ENCODE measurements around the gene STIMATE. TPM values are rescaled to one million over a fixed set of nuclear protein-coding genes. Genes with fewer than 3 reads are reported as not detected.

The STIMATE gene
- total and polyA plus RNA-seq, 9 of the 15 experiments (the other 6 are each of a cell fraction or from before 2014, with no cell fraction given): 0.14 to 7.7 (median 4.9) TPM

- no peaks in the 10 kb centered on the region for H3K79me2 ChIP-seq (ENCODE audit: control insufficient read depth, insufficient read depth, low read length)
- H3K4me1 ChIP-seq (replicated peaks in 1 of 2; ENCODE audit: control insufficient read depth in 2 of 2, insufficient read depth in 2 of 2, low read length in 2 of 2): peaks cover 10 to 36% of the 10 kb centered on the region in 2 experiments
- H3K4me3 ChIP-seq: no peak overlapping the region
- H4K20me1 ChIP-seq (replicated peaks; ENCODE audit: control insufficient read depth, insufficient read depth, low read length): no peaks in the 10 kb centered on the region
- H3K4me2 ChIP-seq (ENCODE audit: insufficient read depth, low read length): no peak overlapping the region
- H3K27me3 ChIP-seq (ENCODE audit: control insufficient read depth in 2 of 2, insufficient read depth in 2 of 2, low read length in 2 of 2): no peaks in the 10 kb centered on the region
- BruUV-seq (replicated peaks): no TSS peak
- no peak overlapping the region; the same call in 2 of the 3 replicates for H3K27ac ChIP-seq (ENCODE audit: extremely low read depth, low read depth, low read length)
- DNase-seq (ENCODE audit: extremely low read depth in 1 of 4, low spot score in 3 of 4) (no peak), FAIRE-seq (no peak), ATAC-seq (peak; percentile 57)
- no peaks in the 10 kb centered on the region for H3K9me3 ChIP-seq (replicated peaks; ENCODE audit: control insufficient read depth, insufficient read depth, low read depth, low read length)
- WGBS (ENCODE audit: insufficient coverage, low coverage, missing lambda C conversion rate): 19% methylated on average over 3 of the region's 3 CpGs
- H3K36me3 ChIP-seq (ENCODE audit: control insufficient read depth, insufficient read depth, low read length): no peaks in the 10 kb centered on the region
- H2AFZ ChIP-seq (ENCODE audit: low read depth, low read length): no peak overlapping the region
- no peaks in the 10 kb centered on the region for H3K9me1 ChIP-seq (ENCODE audit: control insufficient read depth, insufficient read depth, low read length)
- POLR2A ChIA-PET: no interaction called here
- intact Hi-C loops (cut with micrococcal nuclease) (no loop called here), in situ Hi-C loops (cut with MboI) (no loop called here)
- H3K9ac ChIP-seq (ENCODE audit: insufficient read depth in 1 of 2, low read depth in 2 of 2, low read length in 2 of 2): no peak overlapping the region
- CTCF ChIA-PET (ENCODE audit: low intra/inter-chr PET ratio): no interaction called here
- TF ChIP-seq ZNF311 (CRISPR knock-in tag; IDR thresholded peaks at IDR 0.05) (0 out of 2 replicates have a peak, but pooled peaks have one; percentile 24), SETDB1 (IDR thresholded peaks at IDR 0.05; ENCODE audit: low read length) (no peak), IRF9 (tag; IDR thresholded peaks at IDR 0.05) (0 out of 2 replicates have a peak, but pooled peaks have one; percentile 15), TRIM24 (IDR thresholded peaks at IDR 0.05) (peak in 1 of 2 experiments; percentile 34; a peak in 1 of 4 replicates), EP400 (IDR thresholded peaks at IDR 0.05) (0 out of 2 replicates have a peak, but pooled peaks have one; percentile 28), EP300 (IDR thresholded peaks at IDR 0.05; ENCODE audit: low read length) (peak; percentile 70; the same call in 1 of the 2 replicates), CEBPG (CRISPR knock-in tag; IDR thresholded peaks at IDR 0.05) (peak; percentile 85), CEBPG (tag; conservative IDR thresholded peaks at IDR 0.05 in 1 of 2, IDR thresholded peaks at IDR 0.05 in 1 of 2) (peak; percentile 69 to 95), SLC30A9 (CRISPR knock-in tag; IDR thresholded peaks at IDR 0.05) (no peak), CXXC5 (CRISPR knock-in tag; IDR thresholded peaks at IDR 0.05) (peak; percentile 48; the same call in 1 of the 2 replicates), ZNF589 (CRISPR knock-in tag; IDR thresholded peaks at IDR 0.05; ENCODE audit: low read depth) (peak; percentile 64; the same call in 1 of the 2 replicates), KAT8 (IDR thresholded peaks at IDR 0.05; ENCODE audit: low read depth) (no peak), KLF6 (CRISPR knock-in tag; IDR thresholded peaks at IDR 0.05; ENCODE audit: borderline replicate concordance) (peak; percentile 59; the same call in 1 of the 2 replicates), DMBX1 (CRISPR knock-in tag; IDR thresholded peaks at IDR 0.05; ENCODE audit: borderline replicate concordance) (peak; percentile 48; the same call in 1 of the 2 replicates), SNRNP70 (optimal IDR thresholded peaks at IDR 0.05; ENCODE audit: low read depth, low read length) (no peak), MEIS2 (IDR thresholded peaks at IDR 0.05; ENCODE audit: partially characterized antibody) (peak; percentile 10)
- TF ChIP-seq, protein P1, sequence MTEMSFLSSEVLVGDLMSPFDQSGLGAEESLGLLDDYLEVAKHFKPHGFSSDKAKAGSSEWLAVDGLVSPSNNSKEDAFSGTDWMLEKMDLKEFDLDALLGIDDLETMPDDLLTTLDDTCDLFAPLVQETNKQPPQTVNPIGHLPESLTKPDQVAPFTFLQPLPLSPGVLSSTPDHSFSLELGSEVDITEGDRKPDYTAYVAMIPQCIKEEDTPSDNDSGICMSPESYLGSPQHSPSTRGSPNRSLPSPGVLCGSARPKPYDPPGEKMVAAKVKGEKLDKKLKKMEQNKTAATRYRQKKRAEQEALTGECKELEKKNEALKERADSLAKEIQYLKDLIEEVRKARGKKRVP (CRISPR knock-in tag; IDR thresholded peaks at IDR 0.05): peak; percentile 91
- TF ChIP-seq, protein P2, sequence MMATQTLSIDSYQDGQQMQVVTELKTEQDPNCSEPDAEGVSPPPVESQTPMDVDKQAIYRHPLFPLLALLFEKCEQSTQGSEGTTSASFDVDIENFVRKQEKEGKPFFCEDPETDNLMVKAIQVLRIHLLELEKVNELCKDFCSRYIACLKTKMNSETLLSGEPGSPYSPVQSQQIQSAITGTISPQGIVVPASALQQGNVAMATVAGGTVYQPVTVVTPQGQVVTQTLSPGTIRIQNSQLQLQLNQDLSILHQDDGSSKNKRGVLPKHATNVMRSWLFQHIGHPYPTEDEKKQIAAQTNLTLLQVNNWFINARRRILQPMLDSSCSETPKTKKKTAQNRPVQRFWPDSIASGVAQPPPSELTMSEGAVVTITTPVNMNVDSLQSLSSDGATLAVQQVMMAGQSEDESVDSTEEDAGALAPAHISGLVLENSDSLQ (IDR thresholded peaks at IDR 0.05): peak; percentile 51
- TF ChIP-seq, protein P3, sequence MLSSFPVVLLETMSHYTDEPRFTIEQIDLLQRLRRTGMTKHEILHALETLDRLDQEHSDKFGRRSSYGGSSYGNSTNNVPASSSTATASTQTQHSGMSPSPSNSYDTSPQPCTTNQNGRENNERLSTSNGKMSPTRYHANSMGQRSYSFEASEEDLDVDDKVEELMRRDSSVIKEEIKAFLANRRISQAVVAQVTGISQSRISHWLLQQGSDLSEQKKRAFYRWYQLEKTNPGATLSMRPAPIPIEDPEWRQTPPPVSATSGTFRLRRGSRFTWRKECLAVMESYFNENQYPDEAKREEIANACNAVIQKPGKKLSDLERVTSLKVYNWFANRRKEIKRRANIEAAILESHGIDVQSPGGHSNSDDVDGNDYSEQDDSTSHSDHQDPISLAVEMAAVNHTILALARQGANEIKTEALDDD (IDR thresholded peaks at IDR 0.05): peak; percentile 80; the same call in 1 of the 2 replicates
Observed at GRCh38 chr3:52872245-52872644, 25.1 kb downstream of the STIMATE start.

Data from K562 (cell line).